Islet of Langerhans (tissue), 1 donor: ENCODE measurements around the gene DBF4.
"Not testable (repeated sequence)": the region's sequence is repeated elsewhere in the genome, so short reads cannot be mapped to it uniquely, and the experiment has no call there.

Source experiments
- FAIRE-seq: peaks from one replicate; lab custom pipeline; 2011; peaks lifted over from hg19 to GRCh38; lab: Jason Lieb, UNC

Gene DBF4

DNA sequence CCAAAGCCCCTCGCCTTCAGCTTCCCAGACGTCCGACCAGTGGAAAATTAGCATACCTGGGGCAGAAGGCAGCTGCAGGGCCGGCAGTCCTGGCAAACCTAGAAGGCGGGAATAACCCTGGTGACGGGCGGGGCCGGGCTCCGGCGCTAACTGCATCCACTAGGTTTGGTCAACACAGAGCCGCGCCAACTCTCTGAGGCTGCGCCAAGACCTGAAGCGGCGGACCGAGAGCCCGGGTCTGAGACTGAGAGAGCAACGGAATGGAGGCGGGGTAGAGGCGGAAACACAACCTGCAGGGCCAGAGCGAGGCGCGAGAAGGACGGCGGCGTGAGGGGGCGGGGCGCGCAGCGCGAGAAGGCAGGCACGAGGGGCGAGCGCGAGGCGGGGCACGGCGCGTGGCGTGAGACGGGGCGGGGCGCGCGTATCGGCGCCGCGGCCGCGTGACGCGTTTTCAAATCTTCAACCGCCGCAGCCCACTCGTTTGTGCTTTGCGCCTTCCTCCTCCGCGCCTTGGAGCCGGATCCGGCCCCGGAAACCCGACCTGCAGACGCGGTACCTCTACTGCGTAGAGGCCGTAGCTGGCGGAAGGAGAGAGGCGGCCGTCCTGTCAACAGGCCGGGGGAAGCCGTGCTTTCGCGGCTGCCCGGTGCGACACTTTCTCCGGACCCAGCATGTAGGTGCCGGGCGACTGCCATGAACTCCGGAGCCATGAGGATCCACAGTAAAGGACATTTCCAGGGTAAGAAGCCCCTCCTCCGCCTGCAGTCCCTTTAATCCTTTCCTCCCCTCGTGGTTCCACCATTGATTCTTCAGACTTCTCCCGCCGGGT lies at the start of gene DBF4, which contains the start of gene SLC25A40:
Gene DBF4 (plus strand): TSS at position 454 of the 829 bp plus-strand sequence. CDS start 240 bp downstream, at position 694.
Gene SLC25A40 (minus strand): TSS at position 321 of the 829 bp plus-strand sequence. CDS start 17,633 bp downstream, outside the sequence.
- FAIRE-seq: no peak

DNA sequence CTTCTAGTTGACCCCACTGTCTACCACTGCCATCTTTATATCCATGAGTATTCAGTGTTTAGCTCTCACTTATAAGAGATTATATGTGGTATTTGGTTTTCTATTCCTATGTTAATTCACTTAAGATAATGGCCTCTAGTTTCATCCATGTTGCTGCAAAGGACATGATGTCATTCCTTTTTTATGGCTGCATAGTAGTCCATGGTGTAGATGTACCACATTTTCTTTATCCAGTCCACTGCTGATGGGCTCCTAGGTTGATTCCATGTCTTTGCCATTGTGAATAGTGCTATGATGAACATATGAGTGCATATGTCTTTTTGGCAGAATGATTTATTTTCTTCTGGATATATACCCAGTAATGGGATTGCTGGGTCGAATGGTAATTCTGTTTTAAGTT lies 47.9 kb upstream of the DBF4 start:
- FAIRE-seq: not testable (repeated sequence)

GRCh38 chr7:87831097-87831496 lies 45.2 kb upstream of the DBF4 start:
- FAIRE-seq: no peak

DNA sequence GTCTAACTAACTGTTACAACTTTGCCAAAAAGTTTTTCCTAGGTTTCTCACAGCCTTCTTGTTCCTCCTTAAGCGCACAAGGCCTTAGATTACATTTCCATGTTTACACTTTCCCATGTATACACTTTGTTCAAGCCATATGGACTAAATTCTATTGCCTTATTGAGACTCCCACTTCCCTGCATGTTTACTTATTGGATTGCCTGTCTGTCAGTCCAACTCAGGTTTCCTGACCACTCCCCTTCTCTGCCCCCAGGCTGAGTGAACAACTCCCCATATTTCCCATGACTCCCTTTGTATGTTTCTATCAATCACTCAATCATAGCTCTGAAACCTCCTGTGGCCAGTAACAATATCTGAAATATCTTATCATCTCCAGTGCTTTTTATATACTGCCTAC lies 43.2 kb upstream of the DBF4 start:
- no peak for FAIRE-seq

DNA sequence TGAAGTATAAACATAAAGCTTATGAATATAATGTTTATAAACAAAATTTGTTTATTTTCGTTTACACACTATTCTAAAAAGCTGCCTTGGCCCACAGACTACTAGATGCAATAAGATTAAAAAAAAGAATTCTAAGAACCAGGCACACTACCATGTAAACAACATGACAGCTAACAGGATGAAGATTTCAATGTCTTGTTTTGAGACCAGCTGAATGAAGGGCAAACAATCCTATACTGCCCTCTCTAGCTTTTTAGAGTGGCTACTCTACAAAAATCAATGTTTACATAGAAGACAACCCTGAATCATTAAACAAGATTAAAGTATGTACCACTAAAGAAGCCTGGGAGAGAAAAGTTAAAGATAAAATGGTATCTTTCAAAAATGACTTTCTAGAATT lies 38.7 kb upstream of the DBF4 start:
- no peak for FAIRE-seq

- no peak for FAIRE-seq
Observed at GRCh38 chr7:87850836-87851593, 25.3 kb upstream of the DBF4 start.

DNA sequence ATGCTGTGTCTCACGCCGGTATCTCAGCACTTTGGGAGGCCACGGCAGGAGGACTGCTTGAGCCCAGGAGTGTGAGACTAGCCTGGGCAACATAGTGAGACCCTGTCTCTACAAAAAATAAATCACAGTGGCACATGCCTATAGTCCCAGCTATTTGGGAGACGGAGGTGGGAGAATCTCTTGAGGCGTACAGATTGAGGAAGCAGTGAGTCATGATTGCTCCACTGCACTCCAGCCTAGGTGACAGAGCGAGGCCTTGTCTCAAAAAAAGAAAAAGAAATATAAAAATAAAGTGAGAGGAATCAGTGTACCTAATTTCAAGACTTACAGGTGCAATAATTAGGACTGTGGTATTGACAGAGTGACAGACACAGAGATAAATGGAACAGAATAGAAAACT lies 24.0 kb upstream of the DBF4 start:
- no peak for FAIRE-seq

DNA sequence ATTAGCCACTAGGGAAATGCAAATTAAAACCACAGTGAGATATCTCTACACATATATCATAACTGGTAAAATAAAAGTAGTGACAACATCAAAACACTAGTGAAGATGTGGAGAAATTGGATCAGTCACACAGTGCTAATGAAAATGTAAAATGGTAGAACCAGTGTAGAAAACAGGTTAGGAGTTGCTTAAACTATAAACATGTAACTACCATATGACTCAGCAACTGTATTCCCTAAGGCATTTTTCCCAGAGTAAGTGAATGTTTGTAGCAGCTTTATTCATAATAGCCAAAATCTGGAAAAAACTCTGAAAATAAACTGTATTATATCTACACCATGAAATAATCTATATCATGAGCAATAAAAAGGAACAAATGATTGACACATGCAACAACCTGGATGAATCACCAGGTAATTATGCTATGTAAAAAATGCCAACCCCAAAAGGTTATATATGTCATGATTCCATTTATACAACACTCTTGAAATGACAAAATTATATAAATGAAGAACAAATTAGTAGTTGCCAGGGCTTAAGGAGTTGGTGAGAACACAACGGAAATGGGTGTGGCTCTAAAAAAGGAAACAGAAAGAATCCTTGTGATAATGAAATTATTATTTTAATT lies 22.9 kb upstream of the DBF4 start:
- no peak for FAIRE-seq

DNA sequence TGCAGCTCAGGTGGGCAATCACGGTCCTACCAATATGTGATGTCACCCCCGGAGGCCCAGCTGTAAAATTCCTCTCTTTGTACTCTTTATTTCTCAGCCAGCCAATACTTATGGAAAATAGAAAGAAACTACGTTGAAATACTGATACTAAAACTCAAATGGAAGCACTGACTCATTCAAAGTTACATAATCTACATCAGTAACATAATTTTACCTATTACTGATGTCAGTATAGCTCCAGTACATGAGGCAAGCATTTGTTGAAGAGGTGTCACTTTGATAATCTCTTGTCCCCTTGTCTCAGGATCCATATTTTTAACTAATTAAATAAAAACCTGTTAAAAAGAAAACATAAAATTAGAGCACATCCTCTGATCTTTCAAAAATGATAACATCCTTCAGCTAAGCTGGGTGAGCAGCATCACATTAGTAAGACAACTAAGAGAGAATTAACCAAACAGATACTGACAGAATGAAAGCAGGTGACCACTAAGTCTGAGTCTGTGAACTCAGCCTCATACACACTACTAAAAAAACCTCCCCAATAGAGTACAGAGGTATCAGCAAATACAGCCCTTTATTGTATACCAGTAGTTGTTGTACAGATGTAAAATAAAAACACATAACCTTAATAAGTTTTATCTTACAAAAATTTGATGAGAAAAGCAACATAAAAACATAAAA lies 17.7 kb upstream of the DBF4 start:
- FAIRE-seq: peak; percentile 49

DNA sequence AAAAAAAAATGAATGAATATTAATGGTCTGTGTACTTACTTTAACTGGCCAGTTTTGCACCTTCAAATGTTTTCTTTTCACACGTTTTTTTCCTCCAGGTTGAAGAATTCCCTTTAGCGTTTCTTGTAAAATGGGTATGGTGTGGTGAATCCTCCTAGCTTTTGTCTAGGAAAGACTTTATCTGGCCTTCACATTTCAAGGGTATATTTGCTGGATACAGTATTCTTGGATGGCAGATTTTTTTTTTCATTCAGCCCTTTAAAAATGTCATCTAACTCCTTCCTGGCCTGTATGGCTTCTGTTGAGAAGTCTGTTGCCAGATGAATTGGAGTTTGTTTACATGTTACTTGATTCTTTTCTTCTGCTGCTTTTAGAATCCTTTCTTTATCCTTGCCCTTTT lies 10.2 kb upstream of the DBF4 start:
- no peak for FAIRE-seq

DNA sequence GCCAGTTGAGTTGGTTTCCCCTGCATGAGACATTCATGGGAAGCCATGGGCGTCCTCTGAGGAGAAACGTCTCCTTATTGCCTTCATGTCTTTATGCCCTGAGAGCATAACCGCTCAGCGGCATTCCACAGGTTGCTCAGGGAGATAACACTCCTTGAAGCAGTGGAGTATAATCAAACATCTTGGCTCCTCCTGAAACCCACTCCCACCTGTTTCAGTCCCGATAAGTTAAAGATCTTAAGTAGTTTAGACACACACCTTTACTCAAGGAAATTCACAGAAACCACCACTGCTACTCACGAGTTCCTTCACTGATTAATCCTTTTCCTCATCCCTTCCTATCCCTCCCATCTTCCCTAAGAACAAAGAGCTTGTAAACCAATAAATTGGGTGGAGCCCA lies 9.8 kb upstream of the DBF4 start:
- not testable (repeated sequence) for FAIRE-seq

- no peak for FAIRE-seq
Observed at GRCh38 chr7:87870471-87870870, 5.8 kb upstream of the DBF4 start.

DNA sequence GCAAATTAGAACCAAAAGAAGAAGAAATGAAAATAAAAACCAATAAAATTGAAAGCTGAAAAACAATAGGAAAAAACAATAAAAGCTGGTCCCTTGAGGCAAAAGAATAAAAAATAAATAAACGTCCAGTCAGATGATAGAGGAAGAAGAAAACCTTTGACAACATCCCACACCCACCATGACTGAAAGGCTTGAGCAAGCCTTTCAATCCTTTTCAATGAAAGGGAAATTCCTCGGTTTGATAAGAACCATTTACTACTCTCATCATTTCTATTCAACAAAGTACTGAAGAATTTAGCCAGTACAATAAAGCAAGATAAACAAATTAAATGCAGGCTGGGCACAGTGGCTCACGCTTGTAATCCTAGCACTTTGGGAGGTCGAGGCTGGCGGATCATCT lies 3.9 kb upstream of the DBF4 start:
- no peak for FAIRE-seq

DNA sequence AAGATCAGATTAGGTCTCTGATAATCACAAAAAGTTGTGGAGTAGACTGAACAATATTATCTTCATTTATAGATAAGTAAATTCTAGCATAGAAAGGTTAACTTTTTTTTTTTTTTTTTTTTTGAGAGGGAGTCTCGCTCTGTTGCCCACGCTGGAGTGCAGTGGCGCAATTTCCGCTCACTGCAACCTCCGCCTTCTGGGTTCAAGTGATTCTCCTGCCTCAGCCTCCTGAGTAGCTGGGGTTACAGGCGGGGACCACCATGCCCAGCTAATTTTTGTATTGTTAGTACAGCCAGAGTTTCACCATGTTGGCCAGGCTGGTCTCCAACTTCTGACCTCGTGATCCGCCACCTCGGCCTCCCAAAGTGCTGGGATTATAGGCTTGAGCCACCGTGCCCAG lies 3.0 kb upstream of the DBF4 start:
- FAIRE-seq: not testable (repeated sequence)

DNA sequence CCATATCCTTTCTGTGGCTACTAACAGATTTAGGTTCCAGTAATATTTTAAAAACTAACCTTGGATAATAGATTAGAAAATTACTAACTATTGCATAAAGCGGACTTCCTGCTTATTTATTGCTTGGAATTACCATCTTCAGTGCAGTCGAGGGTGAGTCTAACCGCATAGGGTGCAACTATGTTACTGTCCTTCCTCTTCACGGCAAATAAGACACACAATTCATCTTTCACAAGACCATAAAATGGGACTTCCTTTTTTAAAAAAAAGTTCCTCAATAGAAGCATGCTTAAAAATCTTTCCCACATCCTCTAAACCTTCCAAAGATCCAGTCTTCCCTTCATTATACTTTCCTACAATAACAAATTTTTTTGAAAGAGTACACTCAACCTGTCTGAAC lies 2.2 kb upstream of the DBF4 start:
- FAIRE-seq: no peak

DNA sequence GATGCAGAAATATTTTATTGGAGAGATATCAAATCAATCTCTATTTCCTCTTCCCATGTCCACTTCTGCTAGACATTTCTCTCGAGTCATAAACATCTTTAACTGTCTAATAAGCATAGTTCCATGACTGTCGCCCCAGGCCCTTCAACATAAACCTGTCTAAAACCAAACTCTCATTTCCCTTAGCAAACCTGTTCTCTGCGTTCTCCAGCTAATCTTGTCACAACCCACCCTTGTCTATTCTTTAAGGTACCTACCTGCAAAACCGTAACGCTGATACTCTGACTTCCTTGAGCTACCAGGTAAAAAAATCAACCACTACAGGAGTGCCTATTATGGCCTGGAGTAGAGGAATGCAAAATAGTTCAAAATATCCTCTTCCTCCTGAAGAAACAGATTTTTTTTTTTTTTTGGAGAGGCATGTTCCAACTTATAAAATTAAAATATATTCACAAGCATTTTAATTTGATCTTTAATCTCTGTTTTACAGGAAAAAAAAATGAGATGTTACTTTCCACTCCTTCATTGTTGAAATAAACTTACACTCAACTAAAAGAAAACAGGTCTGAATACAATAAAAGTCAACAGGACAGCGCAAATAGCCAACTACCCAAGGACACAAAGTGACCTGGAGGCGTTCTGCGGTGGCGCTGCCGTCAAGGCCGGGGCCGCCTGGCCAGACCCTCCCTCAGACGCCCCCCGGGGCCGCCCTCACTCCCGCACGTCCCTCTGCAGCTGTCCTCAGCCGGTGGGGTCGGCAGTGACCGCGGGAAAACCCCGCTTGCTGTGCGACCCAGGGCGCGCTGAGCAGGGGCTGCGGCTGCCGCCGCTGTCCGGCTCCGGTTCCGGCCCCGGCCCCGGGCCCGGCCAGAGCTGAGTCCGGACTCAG lies 898 bp upstream of the DBF4 start:
- FAIRE-seq: no peak

DNA sequence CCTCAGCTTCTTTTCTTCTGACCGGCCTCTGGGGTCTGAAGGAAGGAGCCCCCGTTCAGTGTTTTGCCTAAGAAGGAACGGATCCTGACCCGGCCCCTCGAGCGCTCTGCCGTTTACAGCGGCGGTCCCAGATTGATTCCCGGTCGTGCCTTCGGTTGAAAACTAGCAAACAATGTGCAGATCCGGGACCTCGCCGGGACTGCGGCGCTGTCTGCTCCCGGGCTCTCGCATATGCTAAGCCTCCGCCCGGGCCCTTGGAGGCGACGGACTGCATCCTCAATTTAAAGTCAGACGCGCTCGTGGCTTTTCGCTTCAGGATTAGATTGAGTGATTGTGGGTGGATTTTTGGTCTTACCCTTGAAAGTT lies 559 bp downstream of the DBF4 start:
- FAIRE-seq: no peak

- no peak for FAIRE-seq
Observed at GRCh38 chr7:87877366-87878040, 1.2 kb downstream of the DBF4 start.

- no peak for FAIRE-seq
Observed at GRCh38 chr7:87878208-87878735, 2.0 kb downstream of the DBF4 start.

DNA sequence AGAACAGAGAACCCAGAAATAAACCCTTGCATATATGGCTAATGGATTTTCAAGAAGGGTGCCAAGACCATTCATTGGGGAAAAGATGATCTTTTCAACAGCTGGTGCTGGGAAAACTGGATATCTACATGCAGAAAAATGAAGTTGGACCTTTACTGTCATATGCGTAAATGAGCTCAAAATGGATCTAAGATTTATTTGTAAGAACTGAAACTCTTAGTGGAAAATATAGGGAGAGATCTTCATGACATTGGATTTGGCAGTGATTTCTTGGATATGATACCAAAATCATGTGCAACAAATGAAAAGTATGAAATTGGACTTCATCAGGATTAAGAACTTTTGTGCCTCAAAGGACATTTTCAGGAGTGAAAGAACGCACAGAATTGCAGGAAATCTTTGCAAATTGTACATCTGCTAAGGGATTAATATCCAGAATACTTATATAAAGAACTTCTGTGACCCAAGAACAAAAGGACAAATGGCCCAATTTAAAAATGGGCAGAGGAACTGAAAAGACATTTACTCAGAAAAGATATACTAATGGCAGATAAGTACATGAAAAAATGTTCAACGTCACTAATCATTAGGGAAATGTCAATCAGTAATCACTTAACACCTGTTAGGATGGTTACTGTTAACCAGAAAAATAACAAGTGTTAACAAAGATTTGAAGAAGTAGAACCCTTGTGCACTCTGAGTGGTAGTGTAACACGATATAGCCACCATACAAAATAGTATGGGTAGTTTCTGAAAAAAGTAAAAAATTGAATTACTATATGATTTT lies 6.1 kb downstream of the DBF4 start:
- FAIRE-seq: no peak
